Neutrophil (primary cell): Measurements from ENCODE around the gene CREB3.

Source experiments
- H3K27ac ChIP-seq: fragments of 200-600 bp; sonication (generic); 2 replicates; pipeline ENCODE4 v1.5.1; 2016; ENCODE audit warnings: mild to moderate bottlenecking, moderate library complexity
- H3K27me3 ChIP-seq: fragments of 200-600 bp; sonication (generic); 2 replicates; pipeline ENCODE4 v1.6.0; 2016; ENCODE audit warnings: mild to moderate bottlenecking
- H3K36me3 ChIP-seq: fragments of 200-600 bp; sonication (generic); 2 replicates; pipeline ENCODE4 v1.5.1; 2017
- H3K4me1 ChIP-seq, 2 experiments: fragments of 200-600 bp in 1 of 2; sonication (generic) in 1 of 2; 1 replicate in 1 of 2; 2 replicates in 1 of 2; pipeline versions ENCODE4 v1.5.1 to v1.6.1; 2013 to 2016; ENCODE audit warnings: low read depth in 1 of 2, low read length in 1 of 2, mild to moderate bottlenecking in 1 of 2, moderate library complexity in 1 of 2; ENCODE audit not compliant: control insufficient read depth in 1 of 2, insufficient read depth in 1 of 2
- H3K4me3 ChIP-seq, 2 experiments: fragments of 200-600 bp in 1 of 2; sonication (generic) in 1 of 2; 1 replicate in 1 of 2; 2 replicates in 1 of 2; pipeline ENCODE4 v1.5.1; 2013 to 2016; ENCODE audit warnings: low read depth in 1 of 2, low read length in 1 of 2, mild to moderate bottlenecking in 1 of 2, moderate library complexity in 1 of 2
- H3K9me3 ChIP-seq: fragments of 200-600 bp; sonication (generic); 2 replicates; pipeline ENCODE4 v1.5.1; 2016
- TF ChIP-seq, protein P1 (sequence below): fragments of 200-600 bp; sonication (generic); IDR thresholded peaks from 2 replicates; pipeline ENCODE4 v1.5.1; 2016; ENCODE audit warnings: antibody characterized with exemption

Gene CREB3

DNA sequence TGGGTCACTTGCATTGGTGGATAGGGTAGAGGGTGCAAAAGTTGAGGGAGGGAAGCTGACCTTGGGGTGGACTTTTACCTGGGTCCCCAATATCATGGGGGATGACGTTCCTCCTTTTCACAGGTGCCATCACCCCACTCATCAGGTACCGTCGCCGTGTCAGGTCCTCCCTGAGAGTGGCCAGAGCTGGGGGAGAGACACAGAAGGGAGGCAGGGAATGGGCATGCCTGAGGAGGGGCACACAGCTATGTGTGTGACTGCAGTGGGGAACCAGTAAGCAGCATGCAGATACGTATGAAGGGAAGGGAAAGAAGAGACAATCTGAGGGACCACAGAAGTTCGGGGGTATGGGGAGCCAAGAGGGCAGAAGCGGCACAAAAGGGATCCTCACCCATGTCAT, 6.5 kb downstream of the CREB3 start:
- Histone ChIP-seq H3K9me3 (no peaks in the 10 kb centered on the region), H3K36me3 (peaks cover 85% of the 10 kb centered on the region), H3K27me3 (no peaks in the 10 kb centered on the region), H3K27ac (no peak overlapping the region), H3K4me3 (no peak overlapping the region), H3K4me1 (peaks cover 3 to 8% of the 10 kb centered on the region in 2 experiments)
- TF ChIP-seq, protein P1, sequence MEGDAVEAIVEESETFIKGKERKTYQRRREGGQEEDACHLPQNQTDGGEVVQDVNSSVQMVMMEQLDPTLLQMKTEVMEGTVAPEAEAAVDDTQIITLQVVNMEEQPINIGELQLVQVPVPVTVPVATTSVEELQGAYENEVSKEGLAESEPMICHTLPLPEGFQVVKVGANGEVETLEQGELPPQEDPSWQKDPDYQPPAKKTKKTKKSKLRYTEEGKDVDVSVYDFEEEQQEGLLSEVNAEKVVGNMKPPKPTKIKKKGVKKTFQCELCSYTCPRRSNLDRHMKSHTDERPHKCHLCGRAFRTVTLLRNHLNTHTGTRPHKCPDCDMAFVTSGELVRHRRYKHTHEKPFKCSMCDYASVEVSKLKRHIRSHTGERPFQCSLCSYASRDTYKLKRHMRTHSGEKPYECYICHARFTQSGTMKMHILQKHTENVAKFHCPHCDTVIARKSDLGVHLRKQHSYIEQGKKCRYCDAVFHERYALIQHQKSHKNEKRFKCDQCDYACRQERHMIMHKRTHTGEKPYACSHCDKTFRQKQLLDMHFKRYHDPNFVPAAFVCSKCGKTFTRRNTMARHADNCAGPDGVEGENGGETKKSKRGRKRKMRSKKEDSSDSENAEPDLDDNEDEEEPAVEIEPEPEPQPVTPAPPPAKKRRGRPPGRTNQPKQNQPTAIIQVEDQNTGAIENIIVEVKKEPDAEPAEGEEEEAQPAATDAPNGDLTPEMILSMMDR: no peak

DNA sequence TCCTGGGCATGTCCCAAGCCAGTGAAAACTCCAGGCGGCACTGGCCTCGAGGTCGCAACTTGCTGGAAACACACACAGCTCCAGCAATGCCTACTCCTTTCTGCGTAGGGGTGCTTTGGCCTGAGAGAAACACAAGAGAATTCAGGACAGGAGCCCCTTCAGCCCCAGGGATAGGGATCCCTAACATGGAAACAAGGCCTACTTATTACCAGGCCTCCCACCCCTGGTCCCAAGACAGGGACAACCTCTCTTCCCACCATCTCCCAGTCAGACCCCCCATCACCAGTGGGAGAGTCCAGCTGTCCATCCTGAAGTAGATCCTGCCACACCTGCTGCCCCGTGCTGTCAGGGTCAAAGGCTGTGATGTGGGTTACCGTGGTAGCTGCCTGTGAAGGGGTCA, 7.8 kb downstream of the CREB3 start:
- Histone ChIP-seq H3K36me3 (peaks cover 90% of the 10 kb centered on the region), H3K27ac (no peak overlapping the region), H3K4me1 (peaks cover 3 to 8% of the 10 kb centered on the region in 2 experiments), H3K4me3 (no peak overlapping the region), H3K9me3 (no peaks in the 10 kb centered on the region), H3K27me3 (no peaks in the 10 kb centered on the region)
- TF ChIP-seq, protein P1: no peak

DNA sequence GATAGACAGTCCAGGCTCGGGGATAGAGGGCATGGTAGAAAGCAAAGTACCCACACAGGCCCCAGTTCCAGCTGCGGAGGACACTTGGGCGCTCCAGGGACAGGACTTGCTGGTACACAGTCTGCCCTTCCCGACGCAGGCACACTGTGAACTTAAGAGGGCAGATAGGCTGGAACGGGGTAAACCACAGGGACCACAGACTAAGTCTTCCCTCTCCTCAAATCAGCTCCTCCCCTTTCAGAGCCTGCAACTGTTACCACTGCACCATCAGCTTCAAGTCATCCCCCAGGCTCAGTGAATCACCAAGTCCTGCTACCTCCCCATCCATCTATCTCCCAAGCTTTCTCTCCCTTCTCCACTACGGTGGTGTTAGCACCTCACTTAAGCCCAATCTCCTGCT, 9.3 kb downstream of the CREB3 start:
- TF ChIP-seq, protein P1: no peak
- H3K4me3 ChIP-seq: no peak overlapping the region
- H3K4me1 ChIP-seq: peaks cover 9 to 12% of the 10 kb centered on the region in 2 experiments
- H3K36me3 ChIP-seq: peaks cover 79% of the 10 kb centered on the region
- H3K27ac ChIP-seq: no peak overlapping the region
- no peaks in the 10 kb centered on the region for H3K27me3 ChIP-seq
- no peaks in the 10 kb centered on the region for H3K9me3 ChIP-seq

DNA sequence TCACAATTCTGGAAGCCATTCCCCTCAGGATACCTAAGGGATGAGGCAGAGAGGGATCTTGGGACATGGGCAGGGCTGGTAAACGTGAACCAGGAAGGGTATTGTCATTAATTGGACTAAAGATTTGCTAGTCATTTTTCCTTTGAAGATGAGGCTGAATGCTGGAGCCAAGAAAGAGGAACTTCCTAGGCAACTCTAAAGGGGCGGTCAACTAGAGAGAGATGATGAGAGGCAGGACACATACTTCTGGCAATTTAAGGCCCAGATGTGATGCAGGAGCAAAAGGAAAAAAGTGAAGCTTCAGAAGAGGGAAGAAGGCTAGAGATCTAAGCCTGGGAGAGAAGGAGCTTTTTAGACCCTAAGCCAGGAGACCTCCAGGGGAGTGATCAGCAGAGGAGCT, 11.0 kb downstream of the CREB3 start:
- H3K9me3 ChIP-seq: no peaks in the 10 kb centered on the region
- no peaks in the 10 kb centered on the region for H3K27me3 ChIP-seq
- TF ChIP-seq, protein P1: no peak
- peaks cover 62% of the 10 kb centered on the region for H3K36me3 ChIP-seq
- peak overlapping the region; percentile 66 for H3K27ac ChIP-seq
- H3K4me1 ChIP-seq: peaks cover 27 to 29% of the 10 kb centered on the region in 2 experiments
- H3K4me3 ChIP-seq: no peak overlapping the region

DNA sequence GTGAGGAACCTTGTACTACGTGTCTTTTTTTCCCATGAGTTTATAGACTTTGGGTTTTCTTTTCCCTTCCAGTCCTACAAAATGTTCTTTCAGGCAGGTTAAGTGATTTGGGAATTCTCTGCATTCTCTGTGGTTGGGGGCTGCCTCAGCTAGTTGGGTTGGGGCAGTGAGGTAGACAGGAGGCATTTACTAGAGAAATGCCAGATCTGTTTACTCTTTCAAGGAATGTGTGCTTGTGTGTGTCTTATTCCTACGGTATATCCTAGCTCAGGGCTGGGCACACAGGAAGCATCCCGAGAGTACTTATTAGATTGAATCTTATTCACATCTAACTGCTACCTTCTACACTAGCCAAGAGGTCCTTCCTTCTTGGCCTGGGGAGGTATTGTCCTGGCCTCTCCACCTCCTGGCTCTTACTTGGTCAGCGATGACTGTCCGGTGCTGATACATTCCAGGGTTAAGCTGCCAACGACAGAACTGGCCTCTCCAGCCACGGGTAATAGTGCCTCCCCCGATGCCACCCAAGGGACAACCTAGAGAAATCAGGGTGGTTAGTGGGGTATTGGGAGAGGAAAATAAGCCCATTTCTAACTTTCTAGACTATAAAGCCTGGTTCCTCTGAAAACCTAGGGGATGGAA, 11.5 kb downstream of the CREB3 start:
- TF ChIP-seq, protein P1: no peak
- H3K27me3 ChIP-seq: no peaks in the 10 kb centered on the region
- no peak overlapping the region for H3K4me3 ChIP-seq
- H3K36me3 ChIP-seq: peaks cover 57% of the 10 kb centered on the region
- peak overlapping the region; percentile 66 for H3K27ac ChIP-seq
- H3K4me1 ChIP-seq: peaks cover 28 to 31% of the 10 kb centered on the region in 2 experiments
- no peaks in the 10 kb centered on the region for H3K9me3 ChIP-seq
